Neural cell (in vitro differentiated cells): ENCODE measurements around the gene DOK6. TPM values are rescaled to one million over a fixed set of nuclear protein-coding genes. Genes with fewer than 3 reads are reported as not detected.

Experiments used
- H2AFZ ChIP-seq: fragments of 200-600, 300-800 bp; sonication (generic), shearing (Covaris generic); 2 replicates; pipeline ENCODE4 v1.6.0; 2014; ENCODE audit warnings: low read depth, mild to moderate bottlenecking, antibody characterized with exemption, low read length, moderate library complexity
- H3F3A ChIP-seq: fragments of 200-600 bp; shearing (Covaris generic); 2 replicates; pipeline ENCODE4 v1.6.1; 2016; ENCODE audit warnings: mild to moderate bottlenecking, moderate library complexity, mixed read lengths, antibody characterized with exemption, low read length; ENCODE audit not compliant: insufficient read depth, poor library complexity, severe bottlenecking
- H3K27ac ChIP-seq: fragments of 200-600, 300-800 bp; sonication (generic), shearing (Covaris generic); 2 replicates; pipeline ENCODE4 v1.5.1; 2014; ENCODE audit warnings: mild to moderate bottlenecking, low read length, moderate library complexity
- H3K27me3 ChIP-seq: fragments of 300-800, 200-600 bp; sonication (generic), shearing (Covaris generic); 2 replicates; pipeline ENCODE4 v1.6.0; 2014; ENCODE audit warnings: mild to moderate bottlenecking, low read depth, low read length, moderate library complexity; ENCODE audit not compliant: insufficient read depth
- H3K36me3 ChIP-seq: fragments of 300-800, 200-600 bp; sonication (generic), shearing (Covaris generic); 2 replicates; pipeline ENCODE4 v1.5.1; 2014; ENCODE audit warnings: mild to moderate bottlenecking, antibody characterized with exemption, low read length, moderate library complexity; ENCODE audit not compliant: insufficient read depth
- H3K4me2 ChIP-seq: fragments of 300-800, 200-600 bp; sonication (generic), shearing (Covaris generic); 2 replicates; pipeline ENCODE4 v1.6.0; 2014; ENCODE audit warnings: mild to moderate bottlenecking, low read length
- H3K4me3 ChIP-seq: fragments of 300-800, 200-600 bp; sonication (generic), shearing (Covaris generic); 2 replicates; pipeline ENCODE4 v1.5.1; 2014; ENCODE audit warnings: mild to moderate bottlenecking, low read length, moderate library complexity
- H3K79me2 ChIP-seq: fragments of 200-600 bp; shearing (Covaris generic); replicated peaks from 2 replicates; pipeline ENCODE4 v1.6.0; 2014; ENCODE audit warnings: mild to moderate bottlenecking, low read length, moderate library complexity; ENCODE audit not compliant: insufficient read depth
- H3K9ac ChIP-seq: fragments of 300-800, 200-600 bp; sonication (generic), shearing (Covaris generic); 2 replicates; pipeline ENCODE4 v1.6.1; 2016; ENCODE audit warnings: mild to moderate bottlenecking, low read length, mixed read lengths
- H3K9me2 ChIP-seq: fragments of 200-600 bp; shearing (Covaris generic); 2 replicates; pipeline ENCODE4 v1.6.1; 2016; ENCODE audit warnings: mild to moderate bottlenecking, low read length, mixed read lengths; ENCODE audit not compliant: insufficient read depth
- H3K9me3 ChIP-seq: fragments of 200-600, 300-800 bp; sonication (generic), shearing (Covaris generic); 2 replicates; pipeline ENCODE4 v1.6.1; 2016; ENCODE audit warnings: mild to moderate bottlenecking, mixed run types, low read length, moderate library complexity, mixed read lengths
- H4K20me1 ChIP-seq: fragments of 200-600 bp; shearing (Covaris generic); 2 replicates; pipeline ENCODE4 v1.6.1; 2016; ENCODE audit warnings: mild to moderate bottlenecking, mixed run types; ENCODE audit not compliant: insufficient read depth
- EP300 ChIP-seq: fragments of 450-650 bp; conservative IDR thresholded peaks from 2 replicates; pipeline ENCODE4 v1.6.1; 2014; ENCODE audit warnings: antibody characterized with exemption, mild to moderate bottlenecking, moderate library complexity; ENCODE audit not compliant: poor library complexity, severe bottlenecking
- EZH2 ChIP-seq: fragments of 200-600, 300-800 bp; shearing (Covaris generic), sonication (generic); IDR thresholded peaks from 2 replicates; pipeline ENCODE4 v1.6.1; 2014; ENCODE audit warnings: antibody characterized with exemption, low read length, borderline replicate concordance, mild to moderate bottlenecking; ENCODE audit not compliant: insufficient read depth, poor library complexity, severe bottlenecking
- MXI1 ChIP-seq: fragments of 450-650 bp; conservative IDR thresholded peaks from 2 replicates; pipeline ENCODE4 v1.6.1; 2014; ENCODE audit warnings: antibody characterized with exemption, mild to moderate bottlenecking; ENCODE audit not compliant: poor library complexity, severe bottlenecking
- POLR2AphosphoS5 ChIP-seq: IDR thresholded peaks from 2 replicates; pipeline ENCODE4 v1.6.1; 2012
- RAD21 ChIP-seq: fragments of 450-650 bp; conservative IDR thresholded peaks from 2 replicates; pipeline ENCODE4 v1.6.1; 2014; ENCODE audit warnings: antibody characterized with exemption, mild to moderate bottlenecking, moderate library complexity
- SMC3 ChIP-seq: fragments of 450-650 bp; conservative IDR thresholded peaks from 2 replicates; pipeline ENCODE4 v1.6.1; 2014; ENCODE audit warnings: antibody characterized with exemption, mild to moderate bottlenecking, moderate library complexity; ENCODE audit not compliant: poor library complexity
- TAF1 ChIP-seq: IDR thresholded peaks from 2 replicates; pipeline ENCODE4 v1.6.1; 2012; ENCODE audit warnings: low read depth
- polyA plus RNA-seq: library from polyadenylated mRNA; depleted of rRNA; stranded (reverse); fragments of >200 nt; gene quantifications from 2 replicates; pipeline ENCODE4 v1.2.3, GENCODE V29; 2014
- TF ChIP-seq, protein P1 (sequence below): fragments of 450-650 bp; IDR thresholded peaks from 2 replicates; pipeline ENCODE4 v1.5.1; 2014; ENCODE audit warnings: antibody characterized with exemption, mild to moderate bottlenecking, moderate library complexity; ENCODE audit not compliant: poor library complexity, severe bottlenecking
- TF ChIP-seq, protein P2 (sequence below): IDR thresholded peaks from 2 replicates; pipeline ENCODE4 v1.6.1; 2012; ENCODE audit warnings: borderline replicate concordance

DOK6 gene
- polyA plus RNA-seq, 1 donor from 2014 or later: 9.7 TPM

DNA sequence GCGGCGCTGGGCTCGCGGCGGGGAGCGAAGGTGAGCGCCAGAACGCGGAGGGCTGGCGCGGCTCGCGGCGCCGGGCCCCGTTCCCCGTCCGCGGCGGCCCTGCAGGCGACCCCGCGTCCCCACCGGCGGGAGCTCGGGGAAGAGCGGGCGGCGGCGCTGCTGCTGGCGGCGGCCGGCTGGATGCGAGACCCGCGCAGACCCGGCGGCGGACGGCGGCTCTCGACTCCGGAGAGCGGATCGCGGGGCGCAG, 213 bp downstream of the DOK6 start:
- peak overlapping the region; percentile 91 for H3K4me3 ChIP-seq
- H3K27ac ChIP-seq: peak overlapping the region; percentile 62
- H2AFZ ChIP-seq: peak overlapping the region; percentile 77
- no peaks in the 10 kb centered on the region for H3K36me3 ChIP-seq
- H3K9ac ChIP-seq: peak overlapping the region; percentile 77
- peaks cover 8% of the 10 kb centered on the region for H3K79me2 ChIP-seq
- H3K9me3 ChIP-seq: no peaks in the 10 kb centered on the region
- H3K4me2 ChIP-seq: no peak overlapping the region
- no peaks in the 10 kb centered on the region for H3K9me2 ChIP-seq
- no peaks in the 10 kb centered on the region for H4K20me1 ChIP-seq
- no peaks in the 10 kb centered on the region for H3F3A ChIP-seq
- TF ChIP-seq EP300 (no peak), TAF1 (no peak), MXI1 (no peak), EZH2 (no peak), POLR2AphosphoS5 (no peak), SMC3 (no peak), RAD21 (no peak)
- TF ChIP-seq, protein P1, sequence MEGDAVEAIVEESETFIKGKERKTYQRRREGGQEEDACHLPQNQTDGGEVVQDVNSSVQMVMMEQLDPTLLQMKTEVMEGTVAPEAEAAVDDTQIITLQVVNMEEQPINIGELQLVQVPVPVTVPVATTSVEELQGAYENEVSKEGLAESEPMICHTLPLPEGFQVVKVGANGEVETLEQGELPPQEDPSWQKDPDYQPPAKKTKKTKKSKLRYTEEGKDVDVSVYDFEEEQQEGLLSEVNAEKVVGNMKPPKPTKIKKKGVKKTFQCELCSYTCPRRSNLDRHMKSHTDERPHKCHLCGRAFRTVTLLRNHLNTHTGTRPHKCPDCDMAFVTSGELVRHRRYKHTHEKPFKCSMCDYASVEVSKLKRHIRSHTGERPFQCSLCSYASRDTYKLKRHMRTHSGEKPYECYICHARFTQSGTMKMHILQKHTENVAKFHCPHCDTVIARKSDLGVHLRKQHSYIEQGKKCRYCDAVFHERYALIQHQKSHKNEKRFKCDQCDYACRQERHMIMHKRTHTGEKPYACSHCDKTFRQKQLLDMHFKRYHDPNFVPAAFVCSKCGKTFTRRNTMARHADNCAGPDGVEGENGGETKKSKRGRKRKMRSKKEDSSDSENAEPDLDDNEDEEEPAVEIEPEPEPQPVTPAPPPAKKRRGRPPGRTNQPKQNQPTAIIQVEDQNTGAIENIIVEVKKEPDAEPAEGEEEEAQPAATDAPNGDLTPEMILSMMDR: no peak
- TF ChIP-seq, protein P2, sequence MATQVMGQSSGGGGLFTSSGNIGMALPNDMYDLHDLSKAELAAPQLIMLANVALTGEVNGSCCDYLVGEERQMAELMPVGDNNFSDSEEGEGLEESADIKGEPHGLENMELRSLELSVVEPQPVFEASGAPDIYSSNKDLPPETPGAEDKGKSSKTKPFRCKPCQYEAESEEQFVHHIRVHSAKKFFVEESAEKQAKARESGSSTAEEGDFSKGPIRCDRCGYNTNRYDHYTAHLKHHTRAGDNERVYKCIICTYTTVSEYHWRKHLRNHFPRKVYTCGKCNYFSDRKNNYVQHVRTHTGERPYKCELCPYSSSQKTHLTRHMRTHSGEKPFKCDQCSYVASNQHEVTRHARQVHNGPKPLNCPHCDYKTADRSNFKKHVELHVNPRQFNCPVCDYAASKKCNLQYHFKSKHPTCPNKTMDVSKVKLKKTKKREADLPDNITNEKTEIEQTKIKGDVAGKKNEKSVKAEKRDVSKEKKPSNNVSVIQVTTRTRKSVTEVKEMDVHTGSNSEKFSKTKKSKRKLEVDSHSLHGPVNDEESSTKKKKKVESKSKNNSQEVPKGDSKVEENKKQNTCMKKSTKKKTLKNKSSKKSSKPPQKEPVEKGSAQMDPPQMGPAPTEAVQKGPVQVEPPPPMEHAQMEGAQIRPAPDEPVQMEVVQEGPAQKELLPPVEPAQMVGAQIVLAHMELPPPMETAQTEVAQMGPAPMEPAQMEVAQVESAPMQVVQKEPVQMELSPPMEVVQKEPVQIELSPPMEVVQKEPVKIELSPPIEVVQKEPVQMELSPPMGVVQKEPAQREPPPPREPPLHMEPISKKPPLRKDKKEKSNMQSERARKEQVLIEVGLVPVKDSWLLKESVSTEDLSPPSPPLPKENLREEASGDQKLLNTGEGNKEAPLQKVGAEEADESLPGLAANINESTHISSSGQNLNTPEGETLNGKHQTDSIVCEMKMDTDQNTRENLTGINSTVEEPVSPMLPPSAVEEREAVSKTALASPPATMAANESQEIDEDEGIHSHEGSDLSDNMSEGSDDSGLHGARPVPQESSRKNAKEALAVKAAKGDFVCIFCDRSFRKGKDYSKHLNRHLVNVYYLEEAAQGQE: no peak
- peaks cover 16% of the 10 kb centered on the region for H3K27me3 ChIP-seq

DNA sequence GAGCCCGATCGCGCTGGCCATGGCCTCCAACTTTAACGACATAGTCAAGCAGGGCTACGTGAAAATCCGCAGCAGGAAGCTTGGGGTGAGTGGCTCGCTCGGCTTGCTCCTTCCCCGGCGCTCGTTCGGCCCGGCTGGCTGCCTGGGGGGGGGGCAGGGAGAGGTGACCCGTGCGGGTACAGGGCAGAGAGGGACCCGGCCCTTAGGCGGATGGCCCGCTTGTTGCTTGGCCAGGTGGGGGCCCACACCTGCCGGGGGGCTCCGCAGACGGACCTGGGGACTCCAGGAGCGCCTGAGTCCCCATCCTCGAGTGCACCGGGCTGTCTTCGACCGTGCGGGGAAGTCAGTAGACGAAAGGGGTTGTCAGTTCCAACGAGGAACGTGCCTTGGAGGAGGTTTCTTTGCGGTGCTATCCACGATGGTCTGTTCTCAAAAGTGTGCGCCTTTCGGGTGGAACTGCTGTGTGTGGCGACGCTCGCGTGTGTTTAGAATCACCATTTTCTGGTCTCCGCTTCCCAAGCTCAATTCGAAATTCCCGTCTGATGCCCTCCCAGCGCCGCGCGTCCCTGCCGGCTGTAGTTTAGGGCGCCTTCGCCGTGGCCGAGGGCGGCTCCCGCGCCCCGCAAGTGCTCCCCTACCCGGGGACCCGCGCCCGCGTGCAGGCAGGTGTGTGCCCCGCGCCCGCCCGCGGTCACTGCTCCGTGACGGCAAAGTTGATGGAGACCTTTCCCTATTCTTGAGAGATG, 711 bp downstream of the DOK6 start:
- H3K9ac ChIP-seq: peak overlapping the region; percentile 77

More for the DNA sequence above, 711 bp downstream of the DOK6 start:
- Histone ChIP-seq H2AFZ (peak overlapping the region; percentile 77), H3K27ac (peak overlapping the region; percentile 62), H4K20me1 (no peaks in the 10 kb centered on the region), H3K79me2 (peaks cover 8% of the 10 kb centered on the region), H3K27me3 (peaks cover 16% of the 10 kb centered on the region), H3K36me3 (no peaks in the 10 kb centered on the region), H3K9me2 (no peaks in the 10 kb centered on the region), H3K4me2 (peak overlapping the region; percentile 60), H3K4me3 (peak overlapping the region; percentile 91), H3F3A (no peaks in the 10 kb centered on the region), H3K9me3 (no peaks in the 10 kb centered on the region)
- TF ChIP-seq, protein P1: no peak
- TF ChIP-seq, protein P2: peak; percentile 11
- TF ChIP-seq SMC3 (no peak), EZH2 (no peak), EP300 (no peak), RAD21 (peak; percentile 40), TAF1 (no peak), POLR2AphosphoS5 (no peak), MXI1 (peak; percentile 59)
